IMR-90 (cell line): ENCODE measurements around the gene EEPD1. TPM values are rescaled to one million over a fixed set of nuclear protein-coding genes. Genes with fewer than 3 reads are reported as not detected.
A peak's percentile ranks its signal among the peaks of the same experiment; 100 is the strongest.

Source experiments
- ATAC-seq: fragments of 200-7000 bp; cut with Tn5 transposase; 2 replicates; pipeline ENCODE4 v1.9.1; 2020; ENCODE audit warnings: low read depth, mild to moderate bottlenecking, moderate library complexity
- BruUV-seq: library from RNA; stranded (reverse); fragments of 400-500 nt; replicated peaks from 2 replicates; lab custom pipeline; 2021; lab: Mats Ljungman, UMichigan
- CTCF ChIA-PET: fragments of 300-600 bp; formaldehyde crosslinking; extraction: SDS; loops from one replicate; lab custom pipeline; 2021; ENCODE audit warnings: antibody characterized with exemption; lab: Yijun Ruan, JAX
- POLR2A ChIA-PET: fragments of 300-600 bp; sonication (Branson Sonifier 250); formaldehyde crosslinking; loops from one replicate; lab custom pipeline; 2022; ENCODE audit warnings: antibody characterized with exemption; ENCODE audit not compliant: unreplicated experiment; lab: Charles Lee
- DNase-seq: peaks from one replicate; pipeline ENCODE4 v3.0.0; 2013
- H2AFZ ChIP-seq: replicated peaks from 2 replicates; pipeline ENCODE3; 2013; ENCODE audit warnings: low read length, mild to moderate bottlenecking; ENCODE audit not compliant: poor library complexity
- H2AK5ac ChIP-seq: 2 replicates; pipeline ENCODE4 v1.6.1; 2013; ENCODE audit warnings: low read depth, low read length, inconsistent platforms
- H2AK9ac ChIP-seq: replicated peaks from 2 replicates; pipeline ENCODE3; 2013; ENCODE audit warnings: mild to moderate bottlenecking, low read depth, low read length, moderate library complexity; ENCODE audit not compliant: poor library complexity
- H2BK120ac ChIP-seq: 2 replicates; pipeline ENCODE4 v1.6.1; 2013; ENCODE audit warnings: low read depth, low read length, inconsistent platforms
- H2BK15ac ChIP-seq: 3 replicates; pipeline ENCODE4 v1.6.1; 2013; ENCODE audit warnings: low read depth, low read length, inconsistent platforms
- H2BK20ac ChIP-seq: 2 replicates; pipeline ENCODE4 v1.6.1; 2013; ENCODE audit warnings: low read depth, mild to moderate bottlenecking, inconsistent platforms, low read length, moderate library complexity
- H2BK5ac ChIP-seq: 2 replicates; pipeline ENCODE4 v1.6.1; 2013; ENCODE audit warnings: mild to moderate bottlenecking, low read depth, low read length, inconsistent platforms; ENCODE audit not compliant: poor library complexity, severe bottlenecking
- H3K14ac ChIP-seq: replicated peaks from 2 replicates; pipeline ENCODE4 v1.6.1; 2013; ENCODE audit warnings: low read depth, low read length, inconsistent platforms
- H3K18ac ChIP-seq: 2 replicates; pipeline ENCODE4 v1.6.1; 2013; ENCODE audit warnings: low read depth, low read length, control low read depth
- H3K23ac ChIP-seq: 2 replicates; pipeline ENCODE4 v1.6.1; 2013; ENCODE audit warnings: low read depth, low read length, inconsistent platforms
- H3K27ac ChIP-seq: 2 replicates; pipeline ENCODE4 v1.5.1; 2013; ENCODE audit warnings: mild to moderate bottlenecking, control low read depth, low read length; ENCODE audit not compliant: insufficient read depth
- H3K27me3 ChIP-seq: 2 replicates; pipeline ENCODE4 v1.6.1; 2013; ENCODE audit warnings: low read length; ENCODE audit not compliant: control insufficient read depth, insufficient read depth
- H3K36me3 ChIP-seq: 2 replicates; pipeline ENCODE4 v1.6.1; 2013; ENCODE audit warnings: low read length, mixed read lengths; ENCODE audit not compliant: control insufficient read depth, insufficient read depth
- H3K4ac ChIP-seq: 2 replicates; pipeline ENCODE4 v1.6.1; 2013; ENCODE audit warnings: low read depth, low read length, inconsistent platforms
- H3K4me1 ChIP-seq: 2 replicates; pipeline ENCODE4 v1.6.1; 2013; ENCODE audit warnings: low read length, mixed read lengths; ENCODE audit not compliant: control insufficient read depth, insufficient read depth
- H3K4me2 ChIP-seq: 2 replicates; pipeline ENCODE4 v1.6.1; 2013; ENCODE audit warnings: low read depth, mild to moderate bottlenecking, control low read depth, low read length, moderate library complexity
- H3K4me3 ChIP-seq: 2 replicates; pipeline ENCODE4 v1.5.1; 2013; ENCODE audit warnings: low read depth, mild to moderate bottlenecking, control low read depth, low read length, moderate library complexity; ENCODE audit not compliant: insufficient read depth
- H3K56ac ChIP-seq: 2 replicates; pipeline ENCODE4 v1.6.1; 2013; ENCODE audit warnings: low read length, inconsistent platforms; ENCODE audit not compliant: insufficient read depth; ENCODE audit errors: extremely low read depth
- H3K79me1 ChIP-seq, 2 experiments: 2 replicates each; pipeline ENCODE4 v1.6.1; 2013; ENCODE audit warnings: low read length in 2 of 2, inconsistent platforms in 1 of 2, low read depth in 1 of 2
- H3K9ac ChIP-seq: 2 replicates; pipeline ENCODE4 v1.6.1; 2013; ENCODE audit warnings: low read depth, low read length, control low read depth
- H3K9me1 ChIP-seq: 2 replicates; pipeline ENCODE4 v1.6.1; 2013; ENCODE audit warnings: low read length, inconsistent platforms; ENCODE audit not compliant: insufficient read depth
- H3K9me3 ChIP-seq: 2 replicates; pipeline ENCODE4 v1.6.1; 2013; ENCODE audit warnings: low read length; ENCODE audit not compliant: control insufficient read depth, insufficient read depth
- H4K20me1 ChIP-seq: 2 replicates; pipeline ENCODE4 v1.6.1; 2013; ENCODE audit warnings: low read length, inconsistent platforms; ENCODE audit not compliant: insufficient read depth
- H4K5ac ChIP-seq: 2 replicates; pipeline ENCODE4 v1.6.1; 2013; ENCODE audit warnings: mild to moderate bottlenecking, low read depth, low read length, control low read depth
- H4K8ac ChIP-seq, 2 experiments: 2 replicates each; pipeline ENCODE4 v1.6.1; 2013; ENCODE audit warnings: low read depth in 2 of 2, low read length in 2 of 2, control low read depth in 1 of 2, inconsistent platforms in 1 of 2
- H4K91ac ChIP-seq: 2 replicates; pipeline ENCODE4 v1.6.1; 2013; ENCODE audit warnings: low read depth, low read length, inconsistent platforms; ENCODE audit not compliant: insufficient read depth
- FOS ChIP-seq: fragments of 150-350 bp; IDR thresholded peaks from 2 replicates; pipeline ENCODE4 v1.6.1; 2016; ENCODE audit warnings: low read depth, low read length
- RAD21 ChIP-seq: IDR thresholded peaks from 2 replicates; pipeline ENCODE4 v1.6.1; 2012; ENCODE audit warnings: low read length, improper control_type of control experiment
- whole genome bisulfite sequencing, 2 experiments: methylation state at CpG; one replicate each; pipeline versions ENCODE4 v1.1.5 to v1.1.7; 2013; ENCODE audit warnings: missing lambda C conversion rate in 2 of 2; ENCODE audit not compliant: insufficient read length in 1 of 2; ENCODE audit errors: extremely low coverage in 2 of 2; 5-methylcytosine and 5-hydroxymethylcytosine counted together
- dilution Hi-C: fragments of 300-500 bp; cut with HindIII; formaldehyde crosslinking; loops from one replicate; pipeline ENCODE4 v1.14.3; 2018; ENCODE audit warnings: low sequenced_read_pairs; ENCODE audit not compliant: unreplicated experiment
- in situ Hi-C: fragments of 300-500 bp; cut with MboI; formaldehyde crosslinking; loops from 3 replicates; pipeline ENCODE4 v1.14.3; 2019; ENCODE audit warnings: low sequenced_read_pairs, inconsistent platforms, mixed read lengths
- intact Hi-C: fragments of 100-400 bp; cut with micrococcal nuclease; formaldehyde crosslinking; loops from 2 replicates; pipeline ENCODE4 v1.10.0; 2022
- polyA plus RNA-seq, 3 experiments: library from polyadenylated mRNA; depleted of rRNA; stranded (reverse); fragments of >200 nt; gene quantifications; 2 replicates each; pipeline ENCODE4 v1.2.3, GENCODE V29; 2012; ENCODE audit warnings: low replicate concordance in 1 of 3
- total RNA-seq: library from RNA; depleted of rRNA; stranded (reverse); fragments of >200 nt; gene quantifications from 2 replicates; pipeline ENCODE4 v1.2.3, GENCODE V29; 2012

EEPD1 gene
- total and polyA plus RNA-seq, 2 of the 4 experiments (the other 2 are of a cell fraction): 7.3 to 15.2 TPM

DNA sequence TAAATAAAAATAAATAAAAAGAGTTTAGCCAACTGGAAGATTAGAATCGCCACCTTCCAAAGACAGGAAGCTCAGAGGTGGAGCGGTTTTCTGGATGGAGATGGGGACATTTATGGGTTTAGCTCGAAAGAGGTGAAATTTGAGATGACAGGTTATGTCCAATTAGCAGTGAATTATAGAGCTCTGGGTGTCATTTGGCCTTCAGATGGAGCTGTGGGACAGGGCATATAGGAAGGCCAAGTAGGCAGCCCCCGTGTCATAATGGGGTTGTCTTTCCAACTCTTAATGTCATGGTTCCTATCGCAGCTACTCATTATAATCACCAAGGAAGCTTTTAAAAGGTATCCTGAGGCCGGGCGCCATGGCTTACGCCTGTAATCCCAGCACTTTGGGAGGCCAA lies 21.0 kb upstream of the EEPD1 start:
- intact Hi-C loops: no loop called here
- Histone ChIP-seq H3K27ac (no peak overlapping the region), H3K27me3 (peaks cover 10% of the 10 kb centered on the region), H4K8ac (no peak overlapping the region), H3K36me3 (no peaks in the 10 kb centered on the region), H3K4me3 (no peak overlapping the region), H4K91ac (no peak overlapping the region), H2BK5ac (no peak overlapping the region), H3K18ac (no peak overlapping the region), H3K4me1 (peaks cover 4% of the 10 kb centered on the region; the same call in 1 of the 2 replicates), H3K14ac (no peak overlapping the region), H2AK5ac (no peak overlapping the region), H3K79me1 (no peaks in the 10 kb centered on the region), H3K9ac (no peak overlapping the region), H3K4ac (no peak overlapping the region), H4K5ac (no peak overlapping the region), H3K9me3 (no peaks in the 10 kb centered on the region), H2BK20ac (no peak overlapping the region), H3K56ac (no peak overlapping the region), H2AFZ (no peak overlapping the region), H3K23ac (no peak overlapping the region), H3K4me2 (no peak overlapping the region), H4K20me1 (no peaks in the 10 kb centered on the region), H2AK9ac (no peak overlapping the region), H3K9me1 (peaks cover 3% of the 10 kb centered on the region; the same call in 1 of the 2 replicates), H2BK120ac (no peak overlapping the region), H2BK15ac (no peak overlapping the region)
- DNase-seq: no peak
- no peak for ATAC-seq
- TF ChIP-seq FOS (no peak), RAD21 (0 out of 2 replicates have a peak, but pooled peaks have one; percentile 4)
- in situ Hi-C loops: no loop called here
- ChIA-PET POLR2A (no interaction called here), CTCF (interaction anchor here (0.9 kb wide), 1 partner anchor 27 kb away, joined by 3 read pairs; no protein-coding TSS in a partner anchor)
- WGBS, 2 experiments: 89% methylated on average over 3 of the region's 8 CpGs; no CpG with 5 or more reads in 1 of the 2 experiments
- dilution Hi-C loops: no loop called here
- no TSS peak for BruUV-seq
